K562 (cell line): ENCODE data around the gene FGF13.
A peak's percentile ranks its signal among the peaks of the same experiment; 100 is the strongest.

Experiments used
- CHD1 ChIP-seq: fragments of 200-600 bp; sonication (generic); IDR thresholded peaks from one replicate; pipeline ENCODE4 v1.6.1; 2012; ENCODE audit warnings: mild to moderate bottlenecking, moderate library complexity, low read length, inconsistent platforms
- DPF2 ChIP-seq: fragments of 450-650 bp; IDR thresholded peaks from 2 replicates; pipeline ENCODE4 v1.6.1; 2016
- NONO ChIP-seq, 2 experiments: fragments of 200-400 bp in 1 of 2; fragments of 450-650 bp in 1 of 2; formaldehyde crosslinking in 1 of 2; IDR thresholded peaks; 2 replicates each; pipeline ENCODE4 v1.6.1; 2017; ENCODE audit warnings: low read depth in 2 of 2, mild to moderate bottlenecking in 2 of 2, moderate library complexity in 2 of 2, low read length in 1 of 2
- POLR2A ChIP-seq: fragments of 450-650 bp; conservative IDR thresholded peaks from 2 replicates; pipeline ENCODE4 v1.6.1; 2016
- POLR2AphosphoS5 ChIP-seq: IDR thresholded peaks from 2 replicates; pipeline ENCODE4 v1.6.1; 2011; ENCODE audit warnings: mild to moderate bottlenecking, low read depth, low read length, moderate library complexity; ENCODE audit not compliant: control insufficient read depth, insufficient read depth
- SREBF2 ChIP-seq: sonication (generic); formaldehyde crosslinking; IDR thresholded peaks from 2 replicates; pipeline ENCODE4 v1.4.0; 2020; ENCODE audit warnings: mild to moderate bottlenecking, missing genetic modification reagents
- TCF3 ChIP-seq: sonication (generic); formaldehyde crosslinking; IDR thresholded peaks from 2 replicates; pipeline ENCODE4 v1.4.0; 2020; ENCODE audit warnings: mild to moderate bottlenecking, missing genetic modification reagents
- ZNF232 ChIP-seq: sonication (generic); formaldehyde crosslinking; IDR thresholded peaks from 2 replicates; pipeline ENCODE4 v1.8.0; 2022; ENCODE audit warnings: mild to moderate bottlenecking, missing genetic modification reagents
- TF ChIP-seq, protein P1 (sequence below): fragments of 250-450 bp; sonication (Bioruptor Pico); IDR thresholded peaks from 2 replicates; pipeline ENCODE4 v1.8.0; 2021; ENCODE audit warnings: mild to moderate bottlenecking, moderate library complexity
- TF ChIP-seq, protein P2 (sequence below), 3 experiments: IDR thresholded peaks in 2 of 3; conservative IDR thresholded peaks in 1 of 3; 2 replicates each; pipeline ENCODE4 v1.5.1; 2011 to 2012; ENCODE audit warnings: low read length in 3 of 3, mild to moderate bottlenecking in 3 of 3, control low read depth in 2 of 3, improper control_type of control experiment in 1 of 3, inconsistent platforms in 1 of 3, low read depth in 1 of 3, mixed read lengths in 1 of 3, moderate library complexity in 1 of 3; ENCODE audit not compliant: insufficient read depth in 2 of 3
- TF ChIP-seq, protein P3 (sequence below): sonication (generic); formaldehyde crosslinking; IDR thresholded peaks from 2 replicates; pipeline ENCODE4 v1.5.0; 2020; ENCODE audit warnings: missing genetic modification reagents

DNA sequence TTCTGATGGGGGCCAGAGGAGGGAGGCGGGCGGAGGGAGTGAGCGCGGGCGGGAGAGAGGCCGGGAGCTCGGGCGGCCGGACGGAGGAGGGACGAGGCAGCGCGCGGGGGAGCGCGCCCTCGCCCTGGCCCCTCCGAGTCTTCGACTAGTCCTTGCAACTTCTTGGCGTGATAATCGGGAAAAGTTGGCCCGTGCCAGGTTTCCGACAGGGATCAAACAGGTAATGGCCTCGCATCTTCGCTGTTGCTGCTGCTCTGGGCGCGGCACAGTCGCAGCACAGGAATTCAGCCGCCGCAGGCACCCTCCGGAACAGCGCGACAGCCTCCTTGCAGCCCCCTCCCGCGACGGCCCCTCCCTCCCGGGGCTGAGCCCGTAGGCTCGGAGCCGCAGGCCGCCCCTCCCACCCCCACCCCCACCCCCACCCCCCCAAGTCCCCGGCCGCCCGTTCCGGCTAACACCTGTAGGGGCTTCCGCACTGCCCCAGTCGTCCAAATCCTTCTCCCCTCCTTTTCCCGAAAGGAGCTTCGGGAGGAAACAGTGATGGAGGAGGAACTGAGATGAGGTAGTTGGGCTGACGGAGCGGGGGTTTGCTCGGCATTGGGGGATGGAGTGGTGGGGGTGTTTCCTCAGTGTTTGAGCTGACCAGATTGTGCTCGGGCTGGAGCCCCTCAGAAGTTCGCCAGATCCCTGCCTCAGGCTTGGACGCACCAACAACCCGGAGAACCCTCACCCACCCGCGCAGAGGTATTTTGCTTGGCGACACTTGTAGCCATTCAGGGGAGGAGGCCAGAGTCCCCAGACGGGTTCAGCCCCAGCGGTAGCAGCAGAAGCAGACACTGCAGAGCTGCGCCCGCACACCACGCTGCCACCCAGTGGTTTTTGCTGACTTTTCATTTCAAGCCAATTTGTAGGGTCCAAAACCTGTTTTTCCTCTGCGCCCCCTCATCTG lies at the start of gene FGF13:
- TF ChIP-seq DPF2 (no peak), POLR2A (no peak), POLR2AphosphoS5 (no peak), CHD1 (no peak), TCF3 (CRISPR knock-in tag) (no peak), NONO (IDR thresholded peaks at IDR 0.05; ENCODE audit: low read depth in 2 of 2, low read length in 1 of 2) (no peak), SREBF2 (CRISPR knock-in tag) (no peak), ZNF232 (no peak)
- TF ChIP-seq, protein P1, sequence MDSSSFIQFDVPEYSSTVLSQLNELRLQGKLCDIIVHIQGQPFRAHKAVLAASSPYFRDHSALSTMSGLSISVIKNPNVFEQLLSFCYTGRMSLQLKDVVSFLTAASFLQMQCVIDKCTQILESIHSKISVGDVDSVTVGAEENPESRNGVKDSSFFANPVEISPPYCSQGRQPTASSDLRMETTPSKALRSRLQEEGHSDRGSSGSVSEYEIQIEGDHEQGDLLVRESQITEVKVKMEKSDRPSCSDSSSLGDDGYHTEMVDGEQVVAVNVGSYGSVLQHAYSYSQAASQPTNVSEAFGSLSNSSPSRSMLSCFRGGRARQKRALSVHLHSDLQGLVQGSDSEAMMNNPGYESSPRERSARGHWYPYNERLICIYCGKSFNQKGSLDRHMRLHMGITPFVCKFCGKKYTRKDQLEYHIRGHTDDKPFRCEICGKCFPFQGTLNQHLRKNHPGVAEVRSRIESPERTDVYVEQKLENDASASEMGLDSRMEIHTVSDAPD (CRISPR knock-in tag), result no peak
- TF ChIP-seq, protein P2, sequence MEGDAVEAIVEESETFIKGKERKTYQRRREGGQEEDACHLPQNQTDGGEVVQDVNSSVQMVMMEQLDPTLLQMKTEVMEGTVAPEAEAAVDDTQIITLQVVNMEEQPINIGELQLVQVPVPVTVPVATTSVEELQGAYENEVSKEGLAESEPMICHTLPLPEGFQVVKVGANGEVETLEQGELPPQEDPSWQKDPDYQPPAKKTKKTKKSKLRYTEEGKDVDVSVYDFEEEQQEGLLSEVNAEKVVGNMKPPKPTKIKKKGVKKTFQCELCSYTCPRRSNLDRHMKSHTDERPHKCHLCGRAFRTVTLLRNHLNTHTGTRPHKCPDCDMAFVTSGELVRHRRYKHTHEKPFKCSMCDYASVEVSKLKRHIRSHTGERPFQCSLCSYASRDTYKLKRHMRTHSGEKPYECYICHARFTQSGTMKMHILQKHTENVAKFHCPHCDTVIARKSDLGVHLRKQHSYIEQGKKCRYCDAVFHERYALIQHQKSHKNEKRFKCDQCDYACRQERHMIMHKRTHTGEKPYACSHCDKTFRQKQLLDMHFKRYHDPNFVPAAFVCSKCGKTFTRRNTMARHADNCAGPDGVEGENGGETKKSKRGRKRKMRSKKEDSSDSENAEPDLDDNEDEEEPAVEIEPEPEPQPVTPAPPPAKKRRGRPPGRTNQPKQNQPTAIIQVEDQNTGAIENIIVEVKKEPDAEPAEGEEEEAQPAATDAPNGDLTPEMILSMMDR (IDR thresholded peaks at IDR 0.05 in 2 of 3, conservative IDR thresholded peaks at IDR 0.05 in 1 of 3; ENCODE audit: insufficient read depth in 2 of 3, low read depth in 1 of 3, low read length in 3 of 3), result peak in 1 of 3 experiments; percentile 10; a peak in 1 of 6 replicates
- TF ChIP-seq, protein P3, sequence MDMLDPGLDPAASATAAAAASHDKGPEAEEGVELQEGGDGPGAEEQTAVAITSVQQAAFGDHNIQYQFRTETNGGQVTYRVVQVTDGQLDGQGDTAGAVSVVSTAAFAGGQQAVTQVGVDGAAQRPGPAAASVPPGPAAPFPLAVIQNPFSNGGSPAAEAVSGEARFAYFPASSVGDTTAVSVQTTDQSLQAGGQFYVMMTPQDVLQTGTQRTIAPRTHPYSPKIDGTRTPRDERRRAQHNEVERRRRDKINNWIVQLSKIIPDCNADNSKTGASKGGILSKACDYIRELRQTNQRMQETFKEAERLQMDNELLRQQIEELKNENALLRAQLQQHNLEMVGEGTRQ (CRISPR knock-in tag), result no peak
